Activated naive CD4-positive, alpha-beta T cell treated with anti-CD3 and anti-CD28 coated beads, Interleukin-2, amount 50 U/mL, for 24 hours (primary cell): ENCODE measurements around the gene PPP1R12B.
"Not testable (repeated sequence)": the region's sequence is repeated elsewhere in the genome, so short reads cannot be mapped to it uniquely, and the experiment has no call there.

Experiments
- H3K27ac Mint-ChIP-seq: one replicate; pipeline ENCODE4 v1.8.0; 2021; ENCODE audit warnings: mild to moderate bottlenecking, mixed read lengths
- H3K27me3 Mint-ChIP-seq: one replicate; pipeline ENCODE4 v1.8.0; 2021; ENCODE audit warnings: mixed read lengths
- H3K36me3 Mint-ChIP-seq: one replicate; pipeline ENCODE4 v1.8.0; 2021; ENCODE audit warnings: mixed read lengths
- H3K4me1 Mint-ChIP-seq: one replicate; pipeline ENCODE4 v1.8.0; 2021; ENCODE audit warnings: mixed read lengths
- H3K4me3 Mint-ChIP-seq: one replicate; pipeline ENCODE4 v1.8.0; 2021; ENCODE audit warnings: mild to moderate bottlenecking, mixed read lengths
- H3K9me3 Mint-ChIP-seq: one replicate; pipeline ENCODE4 v1.8.0; 2021; ENCODE audit warnings: mixed read lengths

The PPP1R12B gene

GRCh38 chr1:202540858-202541257, 192.4 kb downstream of the PPP1R12B start:
- H3K4me1 Mint-ChIP-seq, H3K27me3 Mint-ChIP-seq, H3K4me3 Mint-ChIP-seq, H3K9me3 Mint-ChIP-seq, H3K27ac Mint-ChIP-seq, H3K36me3 Mint-ChIP-seq: not testable (repeated sequence)

- not testable (repeated sequence) for H3K4me1 Mint-ChIP-seq, H3K9me3 Mint-ChIP-seq, H3K27me3 Mint-ChIP-seq, H3K4me3 Mint-ChIP-seq, H3K36me3 Mint-ChIP-seq, H3K27ac Mint-ChIP-seq
Measured at GRCh38 chr1:202542415-202542814, 193.9 kb downstream of the PPP1R12B start.

GRCh38 chr1:202543537-202543936, 195.0 kb downstream of the PPP1R12B start:
- H3K4me3 Mint-ChIP-seq, H3K4me1 Mint-ChIP-seq, H3K36me3 Mint-ChIP-seq, H3K27ac Mint-ChIP-seq, H3K9me3 Mint-ChIP-seq, H3K27me3 Mint-ChIP-seq: not testable (repeated sequence)

DNA sequence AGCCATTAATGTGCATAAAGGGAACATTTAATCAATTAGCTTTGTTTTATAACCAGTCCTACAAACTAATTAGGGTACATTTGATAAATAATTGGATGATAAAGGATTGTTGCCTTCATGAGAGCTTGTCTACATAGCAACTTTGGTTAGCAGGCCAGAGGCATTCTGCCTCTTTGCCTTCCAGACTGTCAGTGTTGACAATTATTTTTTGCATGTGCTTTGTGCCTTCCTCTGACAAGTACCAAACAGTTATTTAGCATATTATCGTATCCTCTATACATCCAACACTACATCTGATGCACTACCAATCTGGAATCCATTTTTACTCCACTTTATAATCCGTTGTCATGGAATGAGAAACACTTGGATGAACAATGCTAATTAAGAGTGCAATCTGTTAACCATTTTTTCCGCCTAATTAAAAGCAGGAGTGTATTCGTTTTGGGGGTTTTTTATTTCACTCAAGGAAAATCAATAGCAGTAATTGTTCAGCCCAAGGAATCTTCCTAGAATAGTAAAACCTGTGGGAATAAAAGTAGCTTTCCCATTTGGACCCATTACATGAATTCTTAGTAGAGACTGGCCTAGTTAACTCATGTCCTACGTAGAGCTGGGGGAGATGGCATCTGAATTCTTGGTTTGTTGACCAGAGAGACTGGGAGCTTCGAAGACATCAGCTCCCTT, 196.4 kb downstream of the PPP1R12B start:
- H3K9me3 Mint-ChIP-seq, H3K4me3 Mint-ChIP-seq, H3K36me3 Mint-ChIP-seq, H3K27me3 Mint-ChIP-seq, H3K4me1 Mint-ChIP-seq, H3K27ac Mint-ChIP-seq: not testable (repeated sequence)

- not testable (repeated sequence) for H3K4me1 Mint-ChIP-seq, H3K36me3 Mint-ChIP-seq, H3K9me3 Mint-ChIP-seq, H3K27me3 Mint-ChIP-seq, H3K27ac Mint-ChIP-seq, H3K4me3 Mint-ChIP-seq
Measured at GRCh38 chr1:202545647-202546303, 197.3 kb downstream of the PPP1R12B start.

DNA sequence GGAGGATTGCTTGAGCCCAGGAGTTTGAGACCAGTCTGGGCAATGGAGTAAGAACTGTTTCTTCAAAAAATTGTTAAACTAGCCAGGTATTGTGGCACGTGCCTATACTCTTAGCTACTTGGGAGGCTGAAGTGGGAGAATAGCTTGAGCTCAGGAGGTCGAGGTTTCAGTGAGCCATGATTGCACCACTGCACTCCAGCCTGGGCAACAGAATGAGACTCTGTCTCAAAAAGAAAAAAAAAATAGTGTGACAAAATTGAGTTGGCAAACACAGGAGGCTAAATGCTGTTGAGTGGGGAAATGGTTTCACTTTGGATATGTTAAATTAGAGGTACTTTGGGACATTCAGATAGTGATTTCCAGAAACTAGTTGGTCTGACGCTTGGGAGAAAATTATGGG, 197.9 kb downstream of the PPP1R12B start:
- not testable (repeated sequence) for H3K27me3 Mint-ChIP-seq, H3K4me3 Mint-ChIP-seq, H3K27ac Mint-ChIP-seq, H3K9me3 Mint-ChIP-seq, H3K36me3 Mint-ChIP-seq, H3K4me1 Mint-ChIP-seq

GRCh38 chr1:202546796-202547195, 198.3 kb downstream of the PPP1R12B start:
- H3K36me3 Mint-ChIP-seq, H3K4me3 Mint-ChIP-seq, H3K9me3 Mint-ChIP-seq, H3K27me3 Mint-ChIP-seq, H3K27ac Mint-ChIP-seq, H3K4me1 Mint-ChIP-seq: not testable (repeated sequence)

DNA sequence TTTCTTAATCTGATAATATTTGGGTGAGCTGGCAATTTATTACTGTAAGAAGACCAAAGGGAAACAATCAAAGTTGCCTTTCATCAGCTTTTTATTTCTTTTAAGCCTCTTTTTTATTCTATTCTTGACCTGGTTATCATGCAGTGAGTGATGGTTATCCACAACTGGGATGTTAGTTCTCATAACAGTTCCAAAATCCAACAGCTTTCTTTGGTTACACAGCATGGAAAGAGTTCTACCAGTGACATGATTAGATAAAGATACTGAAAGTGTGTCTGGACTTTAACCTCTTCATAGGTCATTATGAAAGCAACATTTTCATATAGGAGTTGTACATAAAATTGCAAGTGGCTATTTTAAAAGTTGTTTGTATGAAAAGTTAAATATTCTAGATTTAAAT, 198.7 kb downstream of the PPP1R12B start:
- Mint-ChIP-seq H3K27ac (no peak overlapping the region), H3K27me3 (no peaks in the 10 kb centered on the region), H3K4me3 (no peak overlapping the region), H3K4me1 (no peaks in the 10 kb centered on the region), H3K36me3 (no peaks in the 10 kb centered on the region), H3K9me3 (no peaks in the 10 kb centered on the region)

GRCh38 chr1:202550088-202550487, 201.6 kb downstream of the PPP1R12B start:
- not testable (repeated sequence) for H3K36me3 Mint-ChIP-seq

GRCh38 chr1:202551683-202552082, 203.2 kb downstream of the PPP1R12B start:
- Mint-ChIP-seq H3K9me3 (no peaks in the 10 kb centered on the region), H3K4me1 (no peaks in the 10 kb centered on the region), H3K4me3 (no peak overlapping the region), H3K36me3 (peaks cover 5% of the 10 kb centered on the region), H3K27ac (no peak overlapping the region), H3K27me3 (no peaks in the 10 kb centered on the region)

More at GRCh38 chr1:202550088-202550487, 201.6 kb downstream of the PPP1R12B start:
- not testable (repeated sequence) for H3K4me1 Mint-ChIP-seq, H3K4me3 Mint-ChIP-seq, H3K9me3 Mint-ChIP-seq, H3K27me3 Mint-ChIP-seq, H3K27ac Mint-ChIP-seq

DNA sequence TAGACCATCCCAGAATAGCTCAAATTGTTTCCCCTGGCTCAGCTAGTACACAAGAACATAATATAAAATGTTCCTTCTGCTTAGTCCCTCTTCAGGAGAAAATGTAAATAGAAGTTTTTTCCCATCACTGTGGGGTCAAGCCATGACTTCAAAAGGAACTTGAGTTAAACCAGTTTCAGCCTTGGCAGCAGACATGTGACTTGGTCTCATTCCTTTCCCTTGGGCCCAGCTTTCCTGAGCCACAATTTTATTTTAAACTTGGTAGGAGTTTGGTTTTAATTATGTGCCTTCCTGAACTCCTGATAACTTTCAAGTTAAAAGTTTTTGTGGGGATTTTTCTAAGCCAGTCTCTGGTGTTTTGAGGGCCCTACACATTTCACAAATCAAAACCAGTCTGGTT, 204.1 kb downstream of the PPP1R12B start:
- H3K4me3 Mint-ChIP-seq, H3K27me3 Mint-ChIP-seq, H3K36me3 Mint-ChIP-seq, H3K9me3 Mint-ChIP-seq, H3K27ac Mint-ChIP-seq, H3K4me1 Mint-ChIP-seq: not testable (repeated sequence)

DNA sequence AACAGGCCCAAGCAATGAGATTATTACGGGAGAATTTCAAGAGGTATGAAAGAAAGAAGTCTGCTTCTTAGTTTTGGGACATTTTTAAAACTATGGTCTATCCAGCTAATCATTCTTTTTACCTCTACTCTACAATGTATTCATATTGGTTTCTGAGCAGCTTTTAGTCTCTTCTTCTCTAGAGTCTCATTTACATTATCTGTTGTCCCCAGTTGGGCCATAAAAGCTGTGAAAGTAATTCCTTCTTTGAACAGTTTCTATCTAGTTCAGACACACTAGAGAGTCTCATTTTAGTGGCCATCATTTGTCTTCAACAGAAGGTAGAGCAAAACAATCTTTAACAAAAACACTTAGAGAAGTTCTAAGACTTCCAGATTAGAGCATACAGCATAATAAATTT, 204.6 kb downstream of the PPP1R12B start:
- H3K4me1 Mint-ChIP-seq, H3K27me3 Mint-ChIP-seq, H3K9me3 Mint-ChIP-seq, H3K36me3 Mint-ChIP-seq, H3K4me3 Mint-ChIP-seq, H3K27ac Mint-ChIP-seq: not testable (repeated sequence)

DNA sequence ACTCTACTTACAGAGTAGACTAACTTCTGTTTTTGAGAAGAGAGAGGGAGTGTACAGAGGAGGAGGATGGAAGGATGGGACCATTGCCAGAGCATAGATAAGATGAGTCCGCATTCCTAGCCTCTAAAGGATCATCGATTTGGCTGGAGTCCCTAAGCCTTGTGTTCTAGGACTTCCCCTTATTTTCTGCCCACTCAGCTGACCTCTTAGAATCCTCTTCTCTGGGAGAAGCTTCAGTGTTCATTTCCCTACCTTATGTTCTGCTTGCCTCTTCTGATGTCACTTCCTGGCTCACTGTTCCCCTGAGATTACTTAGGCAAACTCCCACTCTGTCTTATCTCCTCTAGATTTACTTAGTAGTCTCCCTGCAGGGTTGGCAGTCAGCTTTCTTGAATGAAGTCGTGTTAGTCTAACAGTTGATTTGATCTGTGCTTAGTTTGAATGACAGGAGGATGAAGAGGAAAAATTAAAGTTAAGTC, 205.1 kb downstream of the PPP1R12B start:
- no peak overlapping the region for H3K27ac Mint-ChIP-seq

DNA sequence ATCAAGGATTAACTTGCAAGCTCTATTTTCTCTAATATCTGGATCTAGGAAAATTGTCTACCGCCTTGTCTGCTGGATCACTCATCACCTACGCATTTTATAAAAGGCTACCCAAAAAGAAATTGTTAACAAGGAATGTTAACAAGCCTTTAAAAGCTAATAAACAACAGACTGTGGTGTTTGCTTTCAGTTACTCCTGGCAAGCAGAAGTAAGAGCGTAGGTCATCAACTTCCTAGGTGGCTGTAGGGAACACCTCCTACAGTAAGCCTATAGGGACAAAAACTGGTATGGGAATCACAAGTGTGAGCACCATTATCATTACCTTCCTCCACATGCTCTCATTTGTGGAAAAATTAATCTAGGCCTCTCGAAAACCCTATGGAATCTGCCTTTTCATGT, 206.1 kb downstream of the PPP1R12B start:
- H3K36me3 Mint-ChIP-seq, H3K9me3 Mint-ChIP-seq, H3K27ac Mint-ChIP-seq, H3K4me3 Mint-ChIP-seq, H3K4me1 Mint-ChIP-seq, H3K27me3 Mint-ChIP-seq: not testable (repeated sequence)

More for the DNA sequence above, 205.1 kb downstream of the PPP1R12B start:
- Mint-ChIP-seq H3K4me1 (no peaks in the 10 kb centered on the region), H3K27me3 (no peaks in the 10 kb centered on the region), H3K4me3 (no peak overlapping the region), H3K9me3 (no peaks in the 10 kb centered on the region), H3K36me3 (peaks cover 5% of the 10 kb centered on the region)

DNA sequence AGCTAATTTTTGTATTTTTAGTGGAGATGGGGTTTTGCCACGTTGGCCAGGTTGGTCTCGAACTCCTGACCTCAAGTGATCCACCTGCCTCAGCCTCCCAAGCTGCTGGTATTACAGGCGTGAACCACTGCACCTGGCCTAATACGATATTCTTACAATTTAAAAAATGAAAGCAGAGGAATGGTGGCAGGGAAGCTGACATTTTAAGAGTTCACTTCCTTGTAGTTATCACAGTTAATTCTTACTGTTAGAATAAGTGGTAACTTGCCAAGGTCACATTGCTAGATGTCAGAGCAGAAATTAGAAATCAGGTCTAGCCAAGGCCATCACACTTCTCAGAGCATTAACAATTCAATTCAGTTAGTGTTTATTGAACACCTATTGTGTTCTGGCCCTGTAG, 207.5 kb downstream of the PPP1R12B start:
- not testable (repeated sequence) for H3K36me3 Mint-ChIP-seq, H3K4me1 Mint-ChIP-seq, H3K4me3 Mint-ChIP-seq, H3K27me3 Mint-ChIP-seq, H3K9me3 Mint-ChIP-seq, H3K27ac Mint-ChIP-seq

- not testable (repeated sequence) for H3K9me3 Mint-ChIP-seq, H3K4me1 Mint-ChIP-seq, H3K4me3 Mint-ChIP-seq, H3K27ac Mint-ChIP-seq, H3K27me3 Mint-ChIP-seq, H3K36me3 Mint-ChIP-seq
Measured at GRCh38 chr1:202557662-202558061, 209.2 kb downstream of the PPP1R12B start.

GRCh38 chr1:202561240-202561639, 212.7 kb downstream of the PPP1R12B start:
- Mint-ChIP-seq H3K4me3 (no peak overlapping the region), H3K9me3 (no peaks in the 10 kb centered on the region), H3K36me3 (peaks cover 7% of the 10 kb centered on the region), H3K4me1 (no peaks in the 10 kb centered on the region), H3K27me3 (no peaks in the 10 kb centered on the region), H3K27ac (no peak overlapping the region)
